Lower leg skin (tissue), 4 donors: ENCODE measurements around the gene FAM186B. TPM values are rescaled to one million over a fixed set of nuclear protein-coding genes. Genes with fewer than 3 reads are reported as not detected.

ENCODE experiments used
- DNase-seq, 2 donors: peaks; one replicate each; pipeline ENCODE4 v3.0.0-alpha.2; 2019; ENCODE audit warnings: low spot score in 2 of 2
- H3K4me3 ChIP-seq: fragments of 200-600 bp; sonication (generic); 2 replicates; pipeline ENCODE4 v1.5.1; 2017; ENCODE audit warnings: mild to moderate bottlenecking, low read depth; ENCODE audit not compliant: poor library complexity, severe bottlenecking
- CTCF ChIP-seq, 3 donors: fragments of 450-650 bp; IDR thresholded peaks; one replicate each; pipeline ENCODE4 v1.5.1; 2016; ENCODE audit warnings: antibody characterized with exemption in 3 of 3, mild to moderate bottlenecking in 3 of 3, moderate library complexity in 2 of 3
- POLR2A ChIP-seq, 2 donors: fragments of 450-650 bp; IDR thresholded peaks; one replicate each; pipeline ENCODE4 v1.6.1; 2016 to 2017; ENCODE audit warnings: antibody characterized with exemption in 2 of 2, mild to moderate bottlenecking in 1 of 2, moderate library complexity in 1 of 2
- WGBS, 2 donors: methylation state at CpG; one replicate each; pipeline ENCODE4 v1.1.5; 2018; 5-methylcytosine and 5-hydroxymethylcytosine counted together
- intact Hi-C: fragments of 100-400 bp; cut with DNase I; formaldehyde crosslinking; loops from one replicate; pipeline ENCODE4 v1.15.0; 2023; ENCODE audit warnings: low total_unique reads
- total RNA-seq, 4 donors: library from RNA; depleted of rRNA; stranded (reverse); fragments of >200 nt; gene quantifications; one replicate each; pipeline ENCODE4 v1.1.0, GENCODE V29; 2016

The FAM186B gene
- total RNA-seq, 4 donors from 2014 or later: 0.21 to 1.1 (median 0.57) TPM

GRCh38 chr12:49565406-49566265 is 39.8 kb downstream of the FAM186B start:
- TF ChIP-seq CTCF (IDR thresholded peaks at IDR 0.05): no peak
- TF ChIP-seq POLR2A (IDR thresholded peaks at IDR 0.05): no peak
- WGBS, 2 donors: 90 to 92% methylated on average over 12 of the region's 12 CpGs
- intact Hi-C loops: no loop called here
- no peak overlapping the region for H3K4me3 ChIP-seq
- no peak for DNase-seq

GRCh38 chr12:49564686-49565405 is 40.6 kb downstream of the FAM186B start:
- no peak for DNase-seq
- intact Hi-C loops: no loop called here
- TF ChIP-seq POLR2A (IDR thresholded peaks at IDR 0.05): no peak
- TF ChIP-seq CTCF (IDR thresholded peaks at IDR 0.05): no peak
- no peak overlapping the region for H3K4me3 ChIP-seq
- WGBS, 2 donors: 77 to 94% methylated on average over 8 of the region's 8 CpGs

- H3K4me3 ChIP-seq: no peak overlapping the region
- WGBS, 2 donors: 90 to 92% methylated on average over 14 of the region's 14 CpGs
- TF ChIP-seq CTCF (IDR thresholded peaks at IDR 0.05): no peak
- no peak for TF ChIP-seq POLR2A (IDR thresholded peaks at IDR 0.05)
- DNase-seq: no peak
- intact Hi-C loops: no loop called here
Measured at GRCh38 chr12:49563951-49564685, 41.3 kb downstream of the FAM186B start.

DNA sequence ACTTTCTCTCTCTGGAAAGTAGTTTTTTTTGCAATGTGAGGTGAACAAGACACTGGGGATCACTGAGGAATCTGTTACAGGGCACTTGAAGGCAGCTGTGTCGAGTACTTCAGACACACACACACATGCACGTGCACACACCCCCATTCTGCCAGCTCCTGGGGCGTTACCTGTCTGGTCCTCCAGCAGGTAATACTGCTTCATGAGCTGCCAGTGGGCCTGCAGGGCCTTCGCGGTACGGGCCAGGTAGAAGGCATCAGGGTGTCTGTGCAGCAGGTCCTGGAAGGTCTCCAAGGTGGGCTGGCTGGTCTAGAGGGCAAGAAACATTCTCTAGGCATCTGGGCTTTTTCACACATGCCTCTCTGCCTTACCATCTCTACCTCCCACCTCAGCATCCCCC is 42.6 kb downstream of the FAM186B start:
- TF ChIP-seq CTCF (IDR thresholded peaks at IDR 0.05): no peak
- no peak for TF ChIP-seq POLR2A (IDR thresholded peaks at IDR 0.05)
- no peak for DNase-seq
- intact Hi-C loops: no loop called here
- H3K4me3 ChIP-seq: no peak overlapping the region
- WGBS, 2 donors: 72 to 86% methylated on average over 6 of the region's 6 CpGs

- WGBS, 2 donors: 77 to 81% methylated on average over 6 of the region's 6 CpGs
- intact Hi-C loops: no loop called here
- no peak overlapping the region for H3K4me3 ChIP-seq
- TF ChIP-seq CTCF (IDR thresholded peaks at IDR 0.05) (no peak), POLR2A (IDR thresholded peaks at IDR 0.05) (no peak)
- DNase-seq: no peak
Measured at GRCh38 chr12:49562233-49562632, 43.2 kb downstream of the FAM186B start.
